Smooth muscle cell (in vitro differentiated cells): ENCODE results near the gene ANKLE2. TPM values are rescaled to one million over a fixed set of nuclear protein-coding genes. Genes with fewer than 3 reads are reported as not detected.
"Not testable (repeated sequence)": the region's sequence is repeated elsewhere in the genome, so short reads cannot be mapped to it uniquely, and the experiment has no call there.

Source experiments
- DNase-seq: peaks from one replicate; lab custom pipeline; 2025; ENCODE audit not compliant: unreplicated experiment; lab: John Stamatoyannopoulos, UW
- H2AFZ ChIP-seq: fragments of 200-600 bp; sonication (generic); 2 replicates; pipeline ENCODE4 v1.6.0; 2016; ENCODE audit warnings: antibody characterized with exemption, low read depth, mild to moderate bottlenecking
- H3F3A ChIP-seq: fragments of 200-600 bp; sonication (generic); 2 replicates; pipeline ENCODE4 v1.6.0; 2017; ENCODE audit warnings: antibody characterized with exemption, low read depth
- H3K27ac ChIP-seq: fragments of 200-600 bp; sonication (generic); 2 replicates; pipeline ENCODE4 v1.5.1; 2016; ENCODE audit warnings: low read depth, mild to moderate bottlenecking
- H3K27me3 ChIP-seq: fragments of 200-600 bp; sonication (generic); 2 replicates; pipeline ENCODE4 v1.6.1; 2016; ENCODE audit warnings: low read depth, mild to moderate bottlenecking
- H3K36me3 ChIP-seq: fragments of 200-600 bp; sonication (generic); 2 replicates; pipeline ENCODE4 v1.5.1; 2016; ENCODE audit warnings: low read depth
- H3K4me1 ChIP-seq: fragments of 200-600 bp; sonication (generic); 2 replicates; pipeline ENCODE4 v1.5.1; 2016; ENCODE audit warnings: low read depth
- H3K4me2 ChIP-seq: fragments of 200-600 bp; sonication (generic); 2 replicates; pipeline ENCODE4 v1.6.0; 2016; ENCODE audit warnings: mild to moderate bottlenecking
- H3K4me3 ChIP-seq: fragments of 200-600 bp; sonication (generic); 2 replicates; pipeline ENCODE4 v1.5.1; 2016; ENCODE audit warnings: mild to moderate bottlenecking
- H3K79me2 ChIP-seq: fragments of 200-600 bp; sonication (generic); 2 replicates; pipeline ENCODE4 v1.6.0; 2016; ENCODE audit warnings: low read depth, mild to moderate bottlenecking
- H3K9ac ChIP-seq: fragments of 200-600 bp; sonication (generic); 2 replicates; pipeline ENCODE4 v1.6.0; 2016; ENCODE audit warnings: low read depth
- H3K9me3 ChIP-seq: fragments of 200-600 bp; sonication (generic); replicated peaks from 2 replicates; pipeline ENCODE4 v1.5.1; 2016; ENCODE audit warnings: low read depth
- H4K20me1 ChIP-seq: fragments of 200-600 bp; sonication (generic); 2 replicates; pipeline ENCODE4 v1.6.0; 2016; ENCODE audit warnings: low read depth
- CTCF ChIP-seq: fragments of 200-600 bp; sonication (generic); IDR thresholded peaks from 2 replicates; pipeline ENCODE4 v1.5.1; 2017; ENCODE audit warnings: borderline replicate concordance, mild to moderate bottlenecking, antibody characterized with exemption; ENCODE audit not compliant: insufficient read depth, poor library complexity, severe bottlenecking
- WGBS: methylation state at CpG from one replicate; pipeline ENCODE4 v1.1.7; 2016; ENCODE audit warnings: low lambda C conversion rate; 5-methylcytosine and 5-hydroxymethylcytosine counted together
- polyA plus RNA-seq: library from polyadenylated mRNA; unstranded; fragments of >200 nt; fragmentation: Nextera tagmentation; extraction: Ambion mirVana; gene quantifications from 2 replicates; pipeline ENCODE4 v1.2.1, GENCODE V29; 2016
- total RNA-seq: library from RNA; depleted of rRNA; stranded (reverse); fragments of >200 nt; gene quantifications from 2 replicates; pipeline ENCODE4 v1.2.3, GENCODE V29; 2014

ANKLE2 gene
- total RNA-seq (90.5 and 94.8 TPM in 2 replicates), polyA plus RNA-seq (56.4 and 79.8 TPM in 2 replicates)

GRCh38 chr12:132761032-132761920, at the start of gene ANKLE2:
ANKLE2 (minus strand) TSS chr12:132761832; CDS start chr12:132761798, 34 bp downstream.
- under 1% methylated on average over 23 of the region's 97 CpGs for WGBS
- H3K4me1 ChIP-seq, result peaks cover 9% of the 10 kb centered on the region
- peaks cover 18% of the 10 kb centered on the region for H3F3A ChIP-seq
- peak within 1 kb of the TSS; percentile 92 for H3K4me2 ChIP-seq
- no peaks in the 10 kb centered on the region for H3K9me3 ChIP-seq
- DNase-seq, result no peak
- peak within 1 kb of the TSS; percentile 98 for H3K27ac ChIP-seq
- H4K20me1 ChIP-seq, result peaks cover 43% of the 10 kb centered on the region
- no peaks in the 10 kb centered on the region for H3K27me3 ChIP-seq
- H3K9ac ChIP-seq, result peak within 1 kb of the TSS; percentile 98
- TF ChIP-seq CTCF, result no peak
- no peaks in the 10 kb centered on the region for H3K36me3 ChIP-seq
- H2AFZ ChIP-seq, result peak within 1 kb of the TSS; percentile 81
- H3K79me2 ChIP-seq, result peaks cover 57% of the 10 kb centered on the region
- peak within 1 kb of the TSS; percentile 99 for H3K4me3 ChIP-seq

GRCh38 chr12:132809391-132809790, 47.8 kb upstream of the ANKLE2 start:
- H2AFZ ChIP-seq, DNase-seq, H3K9me3 ChIP-seq, H3K36me3 ChIP-seq, H3K9ac ChIP-seq, H3F3A ChIP-seq, H3K4me3 ChIP-seq, H3K27me3 ChIP-seq, H3K4me2 ChIP-seq, H3K27ac ChIP-seq, H3K4me1 ChIP-seq: not testable (repeated sequence)
- 92% methylated on average over 13 of the region's 13 CpGs for WGBS
- TF ChIP-seq CTCF, result peak; percentile 34
- H3K79me2 ChIP-seq, result peaks cover 47% of the 10 kb centered on the region
- H4K20me1 ChIP-seq, result peaks cover 94% of the 10 kb centered on the region

GRCh38 chr12:132807295-132808092, 45.9 kb upstream of the ANKLE2 start:
- DNase-seq, result no peak
- Histone ChIP-seq H3K9ac (no peak overlapping the region), H3K9me3 (no peaks in the 10 kb centered on the region), H3K27ac (no peak overlapping the region), H3F3A (no peaks in the 10 kb centered on the region), H2AFZ (no peak overlapping the region), H3K79me2 (peaks cover 52% of the 10 kb centered on the region), H3K4me3 (no peak overlapping the region), H4K20me1 (peaks cover 92% of the 10 kb centered on the region), H3K4me1 (no peaks in the 10 kb centered on the region), H3K4me2 (no peak overlapping the region), H3K27me3 (no peaks in the 10 kb centered on the region), H3K36me3 (peaks cover 18% of the 10 kb centered on the region)
- WGBS, result 96% methylated on average over 20 of the region's 25 CpGs
- TF ChIP-seq CTCF, result no peak
